Naive B cell (primary cell): ENCODE data around the gene RTF2. TPM values are rescaled to one million over a fixed set of nuclear protein-coding genes. Genes with fewer than 3 reads are reported as not detected.
"Not testable (repeated sequence)": the region's sequence is repeated elsewhere in the genome, so short reads cannot be mapped to it uniquely, and the experiment has no call there.

Experiments used
- ATAC-seq, 2 donors: fragments of 150-1000 bp; cut with Tn5 transposase; 2 replicates each; pipeline ENCODE4 v1.10.0; 2021; ENCODE audit warnings: low read depth in 2 of 2, mild to moderate bottlenecking in 2 of 2, moderate library complexity in 2 of 2
- DNase-seq: peaks from one replicate; pipeline ENCODE4 v3.0.0; 2022
- H3K27ac Mint-ChIP-seq, 6 donors: one replicate each; pipeline ENCODE4 v1.8.0; 2020 to 2022; ENCODE audit warnings: mild to moderate bottlenecking in 6 of 6, mixed read lengths in 6 of 6, moderate library complexity in 5 of 6, inconsistent platforms in 2 of 6
- H3K27me3 Mint-ChIP-seq, 3 donors: one replicate each; pipeline ENCODE4 v1.8.0; 2021 to 2022; ENCODE audit warnings: mixed read lengths in 3 of 3, mild to moderate bottlenecking in 1 of 3
- H3K36me3 Mint-ChIP-seq, 2 donors: one replicate each; pipeline ENCODE4 v1.8.0; 2020 to 2022; ENCODE audit warnings: mixed read lengths in 2 of 2, inconsistent platforms in 1 of 2, mild to moderate bottlenecking in 1 of 2
- H3K4me1 Mint-ChIP-seq, 3 donors: one replicate each; pipeline ENCODE4 v1.8.0; 2020 to 2022; ENCODE audit warnings: mixed read lengths in 3 of 3, inconsistent platforms in 1 of 3, mild to moderate bottlenecking in 1 of 3, moderate library complexity in 1 of 3
- H3K4me3 Mint-ChIP-seq, 8 donors: one replicate each; pipeline ENCODE4 v1.8.0; 2020 to 2022; ENCODE audit warnings: mild to moderate bottlenecking in 8 of 8, mixed read lengths in 8 of 8, moderate library complexity in 8 of 8, inconsistent platforms in 2 of 8
- H3K9me3 Mint-ChIP-seq, 7 donors: one replicate each; pipeline ENCODE4 v1.8.0; 2020 to 2022; ENCODE audit warnings: mixed read lengths in 7 of 7, mild to moderate bottlenecking in 5 of 7, inconsistent platforms in 2 of 7, moderate library complexity in 1 of 7
- polyA plus RNA-seq, 6 donors: library from polyadenylated mRNA; unstranded; fragments of 300-500 nt; fragmentation: Illumina TruSeq; gene quantifications; one replicate each; pipeline ENCODE4 v1.2.3, GENCODE V29; 2021; ENCODE audit warnings: low read depth in 6 of 6

Gene RTF2
- polyA plus RNA-seq, 6 donors from 2014 or later: 130 to 152 (median 141) TPM

DNA sequence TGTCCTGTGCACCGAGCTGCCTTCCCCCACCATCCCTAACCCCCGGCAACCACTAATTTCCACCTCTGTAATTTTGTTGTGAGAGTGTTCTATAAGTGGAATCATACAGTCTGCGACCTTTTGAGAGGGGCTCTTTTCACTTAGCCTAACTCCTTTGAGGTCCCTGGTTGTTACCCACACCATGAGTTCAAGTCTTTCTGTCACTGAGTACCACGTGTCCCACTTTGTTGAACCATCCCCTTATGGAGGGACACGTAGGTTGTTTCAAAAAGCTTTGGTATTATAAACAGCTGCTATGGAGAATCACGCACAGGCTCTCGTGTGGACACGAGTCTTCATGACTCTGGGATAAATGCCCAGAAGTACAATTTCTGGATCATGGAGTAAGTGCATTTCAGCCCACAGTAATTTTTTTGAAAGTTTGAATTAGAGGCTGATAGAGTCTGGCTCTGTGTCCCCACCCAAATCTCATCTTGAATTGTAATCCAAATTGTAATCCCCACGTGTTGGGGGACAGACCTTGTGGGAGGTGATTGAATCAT is 74.1 kb downstream of the RTF2 start:
- H3K36me3 Mint-ChIP-seq: no peaks in the 10 kb centered on the region
- no peaks in the 10 kb centered on the region for H3K27me3 Mint-ChIP-seq
- ATAC-seq (no peak), DNase-seq (no peak)
- H3K27ac Mint-ChIP-seq: no peak overlapping the region
- H3K4me1 Mint-ChIP-seq: no peaks in the 10 kb centered on the region
- H3K9me3 Mint-ChIP-seq: no peaks in the 10 kb centered on the region
- no peak overlapping the region for H3K4me3 Mint-ChIP-seq

DNA sequence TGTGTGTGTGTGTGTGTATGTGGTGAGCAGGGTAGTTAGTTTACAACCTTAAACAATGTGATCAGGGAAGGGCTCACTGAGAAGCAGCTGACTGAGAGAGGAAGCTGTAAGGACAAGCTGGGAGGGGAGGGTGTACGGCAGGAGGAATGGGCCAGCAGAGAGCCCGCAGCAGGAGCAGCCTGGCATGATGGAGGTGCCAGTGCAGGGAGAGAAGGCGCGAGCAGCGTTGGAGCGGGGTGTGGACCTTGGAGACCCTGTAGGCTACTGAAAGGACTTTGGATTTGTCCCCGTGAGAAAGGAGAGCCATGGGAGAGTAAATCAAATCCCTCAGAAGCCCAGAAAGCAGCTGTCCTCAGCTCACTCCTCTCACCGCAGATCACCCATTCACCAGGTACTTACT is 83.1 kb downstream of the RTF2 start:
- ATAC-seq: no peak
- Mint-ChIP-seq H3K27me3 (peaks cover 0 to 5% (median 0%) of the 10 kb centered on the region in 3 donors), H3K27ac (no peak overlapping the region), H3K9me3 (peaks cover 0 to 1% (median 0%) of the 10 kb centered on the region in 7 donors), H3K4me3 (peak overlapping the region in 1 of 8 donors; percentile 39), H3K36me3 (no peaks in the 10 kb centered on the region), H3K4me1 (peaks cover 6 to 8% (median 8%) of the 10 kb centered on the region in 3 donors)
- DNase-seq: no peak

DNA sequence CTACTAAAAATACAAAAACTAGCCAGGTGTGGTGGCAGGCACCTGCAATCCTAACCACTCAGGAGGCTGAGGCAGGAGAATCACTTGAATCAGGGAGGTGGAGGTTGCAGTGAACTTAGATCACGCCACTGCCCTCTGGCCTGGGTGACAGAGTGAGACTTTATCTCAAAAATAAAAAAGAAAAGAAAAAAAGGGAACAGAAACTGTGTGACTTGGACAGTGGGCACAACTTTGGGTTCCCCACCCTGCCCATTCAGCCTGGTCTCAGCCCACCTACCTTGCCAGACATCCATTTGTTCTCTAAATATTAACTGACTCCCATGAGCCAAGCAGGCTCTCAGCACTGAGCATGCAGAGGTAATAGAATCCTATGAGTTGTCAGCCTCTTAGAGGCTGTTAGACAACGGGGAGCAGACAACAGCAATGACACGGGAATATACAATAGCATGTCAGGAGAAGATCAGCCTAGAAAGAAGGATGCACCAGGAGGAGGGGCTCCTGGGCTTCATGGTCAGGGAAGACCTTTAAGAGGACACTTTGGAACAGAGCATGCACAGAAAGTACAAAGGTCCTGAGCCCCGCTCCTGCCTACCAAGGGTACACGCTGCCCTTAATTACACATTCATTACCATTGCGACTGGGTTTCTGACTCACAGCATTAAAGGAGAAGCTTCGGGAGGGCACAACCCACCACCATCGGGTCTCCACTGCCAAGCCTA is 84.6 kb downstream of the RTF2 start:
- Mint-ChIP-seq H3K4me3 (no peak overlapping the region), H3K27me3 (peaks cover 0 to 5% (median 0%) of the 10 kb centered on the region in 3 donors), H3K4me1 (peaks cover 6 to 8% (median 8%) of the 10 kb centered on the region in 3 donors), H3K9me3 (peaks cover 0 to 1% (median 0%) of the 10 kb centered on the region in 7 donors), H3K27ac (peak overlapping the region in 1 of 6 donors; percentile 28), H3K36me3 (no peaks in the 10 kb centered on the region)
- ATAC-seq: no peak
- no peak for DNase-seq

DNA sequence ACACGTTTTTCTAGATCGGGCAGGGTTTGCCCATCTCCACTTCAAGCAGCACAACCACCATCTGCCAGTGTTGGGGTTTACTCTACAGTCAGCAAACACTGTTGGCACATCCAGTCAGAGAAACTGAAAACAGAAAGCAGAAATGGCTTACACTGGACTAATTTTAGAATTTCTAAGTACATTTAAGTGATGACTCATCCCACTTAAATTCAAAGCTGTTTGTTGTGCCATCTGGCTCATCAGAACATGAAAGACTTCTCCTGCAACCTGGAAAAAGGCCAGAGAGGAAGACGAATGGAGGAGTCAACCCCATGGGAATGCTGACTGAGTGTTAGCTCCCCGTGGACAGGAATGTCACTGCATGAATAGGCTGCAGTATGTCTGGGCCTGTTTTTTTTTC is 86.4 kb downstream of the RTF2 start:
- no peak for DNase-seq
- peaks cover 0 to 5% (median 0%) of the 10 kb centered on the region in 3 donors for H3K27me3 Mint-ChIP-seq
- no peaks in the 10 kb centered on the region for H3K36me3 Mint-ChIP-seq
- ATAC-seq: no peak
- H3K27ac Mint-ChIP-seq: peak overlapping the region in 3 of 6 donors; percentile 23 to 83 (median 37)
- H3K4me3 Mint-ChIP-seq: no peak overlapping the region
- H3K9me3 Mint-ChIP-seq: no peaks in the 10 kb centered on the region
- peaks cover 6 to 8% (median 8%) of the 10 kb centered on the region in 3 donors for H3K4me1 Mint-ChIP-seq

DNA sequence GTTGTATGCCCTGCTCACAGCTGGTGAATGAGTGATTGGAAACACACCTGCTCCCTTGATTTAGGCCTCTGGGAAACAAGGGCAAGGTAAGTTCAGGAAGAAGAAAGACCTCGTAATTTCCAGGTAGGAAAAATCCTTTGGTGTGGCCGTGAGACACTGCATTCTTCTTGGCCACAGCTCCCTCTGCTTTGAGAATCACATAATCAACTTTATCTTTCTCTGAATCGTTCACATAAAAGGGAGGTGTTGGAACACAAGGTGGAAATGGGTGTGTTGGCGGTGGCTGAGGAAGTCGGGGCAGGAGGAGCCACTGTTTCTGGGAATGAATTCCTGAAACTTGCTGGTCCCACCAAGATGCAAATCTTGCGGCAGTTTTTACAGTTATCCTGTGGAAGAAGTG is 90.5 kb downstream of the RTF2 start:
- no peak overlapping the region for H3K4me3 Mint-ChIP-seq
- H3K27ac Mint-ChIP-seq: no peak overlapping the region
- peaks cover 6 to 8% (median 8%) of the 10 kb centered on the region in 3 donors for H3K4me1 Mint-ChIP-seq
- no peaks in the 10 kb centered on the region for H3K27me3 Mint-ChIP-seq
- no peak for DNase-seq
- H3K9me3 Mint-ChIP-seq: no peaks in the 10 kb centered on the region
- H3K36me3 Mint-ChIP-seq: no peaks in the 10 kb centered on the region
- no peak for ATAC-seq

DNA sequence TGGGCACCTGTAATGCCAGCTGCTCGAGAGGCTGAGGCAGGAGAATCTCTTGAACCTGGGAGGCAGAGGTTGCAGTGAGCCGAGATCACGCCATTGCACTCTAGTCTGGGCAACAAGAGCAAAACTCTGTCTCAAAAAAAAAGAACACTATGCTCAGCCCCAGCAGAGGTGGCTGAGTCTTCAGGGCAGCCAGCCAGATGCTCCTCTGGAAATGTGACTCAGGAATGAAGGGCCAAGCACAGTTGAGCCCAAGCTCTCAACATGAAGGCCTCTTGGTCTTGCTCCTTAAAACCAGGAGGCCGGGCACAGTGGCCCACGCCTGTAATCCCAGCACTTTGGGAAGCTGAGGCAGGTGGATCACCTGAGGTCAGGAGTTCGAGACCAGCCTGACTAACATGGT is 96.1 kb downstream of the RTF2 start:
- not testable (repeated sequence) for H3K36me3 Mint-ChIP-seq, H3K4me3 Mint-ChIP-seq, H3K9me3 Mint-ChIP-seq, H3K4me1 Mint-ChIP-seq, H3K27me3 Mint-ChIP-seq, H3K27ac Mint-ChIP-seq, ATAC-seq, DNase-seq

DNA sequence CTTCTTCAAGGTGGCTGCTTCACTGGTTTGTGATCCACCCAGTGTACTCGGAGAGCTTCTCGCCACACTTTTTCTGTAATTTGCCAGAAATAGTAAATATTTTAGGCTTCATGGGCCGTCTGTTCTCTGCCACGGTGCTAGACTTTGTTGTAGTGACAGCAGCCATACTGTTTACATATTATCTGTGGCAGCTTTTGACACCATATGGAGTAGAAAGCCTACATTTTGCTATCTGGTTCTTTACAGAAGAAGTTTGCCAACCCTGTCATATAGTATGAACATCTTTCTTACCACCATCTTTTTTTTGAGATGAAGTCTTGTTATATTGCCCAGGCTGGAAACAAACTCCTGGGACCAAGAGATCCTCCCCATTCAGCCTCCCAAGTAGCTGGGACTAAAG is 97.1 kb downstream of the RTF2 start:
- DNase-seq (no peak), ATAC-seq (no peak)
- H3K4me3 Mint-ChIP-seq: no peak overlapping the region
- no peaks in the 10 kb centered on the region for H3K36me3 Mint-ChIP-seq
- no peaks in the 10 kb centered on the region for H3K9me3 Mint-ChIP-seq
- H3K4me1 Mint-ChIP-seq: no peaks in the 10 kb centered on the region
- H3K27ac Mint-ChIP-seq: no peak overlapping the region
- H3K27me3 Mint-ChIP-seq: peaks cover 7 to 11% (median 9%) of the 10 kb centered on the region in 3 donors

DNA sequence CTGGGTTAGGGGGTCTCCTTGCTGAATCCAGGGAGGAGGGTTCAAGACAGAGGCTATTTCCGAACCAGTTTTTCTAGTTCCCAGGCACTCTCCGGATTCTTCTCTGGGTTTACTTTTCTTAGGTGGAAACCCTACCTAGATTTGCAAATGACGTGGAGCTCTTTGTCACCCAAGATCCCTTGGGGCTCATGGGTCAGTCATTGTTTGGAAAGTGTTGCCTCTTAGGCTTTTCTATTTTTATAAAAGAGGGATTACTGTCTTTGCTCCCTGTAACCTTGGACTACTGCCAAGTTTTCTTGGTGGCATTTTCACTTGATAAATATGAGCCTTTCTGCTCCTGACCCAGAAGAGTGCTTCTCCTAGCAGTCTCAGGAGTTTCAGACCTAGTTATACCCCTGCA is 98.2 kb downstream of the RTF2 start:
- no peaks in the 10 kb centered on the region for H3K36me3 Mint-ChIP-seq
- DNase-seq (no peak), ATAC-seq (no peak)
- H3K4me1 Mint-ChIP-seq: no peaks in the 10 kb centered on the region
- H3K27ac Mint-ChIP-seq: no peak overlapping the region
- peaks cover 13 to 16% (median 13%) of the 10 kb centered on the region in 3 donors for H3K27me3 Mint-ChIP-seq
- no peak overlapping the region for H3K4me3 Mint-ChIP-seq
- peaks cover 0 to 4% (median 0%) of the 10 kb centered on the region in 7 donors for H3K9me3 Mint-ChIP-seq

Other genes starting within 250 kb of the RTF2 start
- not detected for gene MC3R, start 219.9 kb upstream of the RTF2 start, polyA plus RNA-seq
- gene FAM210B, start 109.7 kb upstream of the RTF2 start, polyA plus RNA-seq: 10 to 100 TPM; 10.5 to 25.6 (median 13.6) TPM
- gene AURKA, start 76.4 kb upstream of the RTF2 start, polyA plus RNA-seq: 1 to 10 TPM in 2 of 6 donors, under 1 TPM in 3, not detected in 1; 0.13 to 1.6 (median 0.96) TPM
- 10 to 100 TPM; 23.6 to 38.0 (median 26.5) TPM for gene CSTF1, start 76.0 kb upstream of the RTF2 start, polyA plus RNA-seq
- gene CASS4, start 56.4 kb upstream of the RTF2 start, polyA plus RNA-seq: under 1 TPM in 4 of 6 donors, not detected in 2; 0.20 to 0.46 (median 0.28) TPM
- gene FAM209A, start 56.1 kb downstream of the RTF2 start, polyA plus RNA-seq: 1 to 10 TPM in 1 of 6 donors, under 1 TPM in 3, not detected in 2; 0.38 to 1.1 (median 0.73) TPM
- gene FAM209B, start 64.6 kb downstream of the RTF2 start, polyA plus RNA-seq: under 1 TPM in 2 of 6 donors, not detected in 4; 0.62 to 0.73 TPM
- not detected for gene TFAP2C, start 160.7 kb downstream of the RTF2 start, polyA plus RNA-seq